Measurements from ENCODE around the gene SLC6A6.
A peak's percentile ranks its signal among the peaks of the same experiment; 100 is the strongest.
"Not testable (repeated sequence)": the region's sequence is repeated elsewhere in the genome, so short reads cannot be mapped to it uniquely, and the experiment has no call there.

Gene SLC6A6

DNA sequence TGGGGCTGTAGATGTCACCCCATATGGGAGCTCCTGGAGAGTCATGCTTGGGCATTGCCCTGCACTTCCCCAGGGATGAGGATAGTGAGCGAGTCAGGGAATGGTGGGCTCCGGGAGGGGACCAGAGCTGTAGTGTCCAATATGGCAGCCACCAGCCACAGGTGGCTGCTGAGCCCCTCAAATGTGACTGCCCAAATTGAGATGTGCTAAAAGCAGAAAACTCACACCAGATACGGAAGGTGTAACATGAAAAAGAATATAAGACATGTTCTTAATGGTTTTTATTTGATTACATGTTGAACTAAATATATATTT lies 106.1 kb downstream of the SLC6A6 start:
- no peak for DNase-seq (ENCODE audit: low read depth)

DNA sequence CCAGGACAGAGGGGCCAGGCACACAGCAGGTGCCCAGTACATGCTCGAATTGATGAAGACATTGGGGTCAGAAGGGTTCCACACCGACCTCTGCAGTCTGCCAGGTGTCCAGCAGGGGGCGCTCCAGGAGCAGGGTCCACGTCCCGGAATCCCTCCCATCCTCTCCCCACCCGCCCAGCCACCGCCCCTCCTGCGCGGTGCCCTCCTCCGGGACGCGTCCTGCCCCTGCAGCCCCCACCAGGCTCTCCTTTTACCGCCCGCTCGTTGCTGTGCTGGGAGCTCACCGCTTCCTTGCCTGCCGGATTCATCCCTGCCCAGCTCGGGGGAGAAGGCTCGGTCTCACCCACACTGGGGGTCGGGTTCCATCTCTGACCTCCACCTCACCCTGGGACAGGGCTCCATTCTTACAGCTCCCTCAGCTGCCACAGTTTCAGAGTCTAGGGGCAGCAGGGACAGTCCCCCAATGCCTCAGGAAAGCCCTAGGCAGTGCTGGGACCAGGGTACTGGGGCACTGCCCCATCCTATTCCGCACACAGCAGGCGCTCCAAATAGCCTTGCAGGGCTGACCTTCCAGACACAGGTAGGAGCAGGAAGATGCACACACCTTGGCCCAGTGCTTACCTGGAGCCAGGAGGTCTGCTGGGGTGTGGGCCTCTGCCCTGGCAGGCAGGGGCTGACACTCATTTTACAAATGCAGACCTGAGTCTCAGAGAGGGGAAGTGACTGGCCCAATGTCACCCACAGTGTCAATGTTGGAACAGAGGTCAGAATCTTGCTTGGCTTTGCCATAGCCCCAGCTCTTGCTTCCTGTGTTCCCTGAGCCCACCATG lies 106.8 kb downstream of the SLC6A6 start:
- DNase-seq (ENCODE audit: low read depth), result peak; percentile 42

DNA sequence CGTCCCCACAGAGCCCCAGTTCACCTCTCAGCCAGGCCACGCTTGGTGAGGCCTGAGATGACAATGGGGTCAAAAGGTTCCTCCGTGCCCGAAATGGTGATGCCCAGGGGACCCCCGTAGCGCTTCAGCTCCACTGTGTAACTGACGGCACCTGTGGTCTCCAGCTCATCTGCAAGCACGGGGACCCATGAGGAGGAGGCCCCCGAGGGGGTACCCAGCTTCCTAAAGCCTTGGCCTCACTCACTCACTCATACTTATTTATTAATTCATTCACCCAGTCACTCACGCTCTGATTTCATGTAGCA lies 107.3 kb downstream of the SLC6A6 start:
- DNase-seq (ENCODE audit: low read depth), result no peak

DNA sequence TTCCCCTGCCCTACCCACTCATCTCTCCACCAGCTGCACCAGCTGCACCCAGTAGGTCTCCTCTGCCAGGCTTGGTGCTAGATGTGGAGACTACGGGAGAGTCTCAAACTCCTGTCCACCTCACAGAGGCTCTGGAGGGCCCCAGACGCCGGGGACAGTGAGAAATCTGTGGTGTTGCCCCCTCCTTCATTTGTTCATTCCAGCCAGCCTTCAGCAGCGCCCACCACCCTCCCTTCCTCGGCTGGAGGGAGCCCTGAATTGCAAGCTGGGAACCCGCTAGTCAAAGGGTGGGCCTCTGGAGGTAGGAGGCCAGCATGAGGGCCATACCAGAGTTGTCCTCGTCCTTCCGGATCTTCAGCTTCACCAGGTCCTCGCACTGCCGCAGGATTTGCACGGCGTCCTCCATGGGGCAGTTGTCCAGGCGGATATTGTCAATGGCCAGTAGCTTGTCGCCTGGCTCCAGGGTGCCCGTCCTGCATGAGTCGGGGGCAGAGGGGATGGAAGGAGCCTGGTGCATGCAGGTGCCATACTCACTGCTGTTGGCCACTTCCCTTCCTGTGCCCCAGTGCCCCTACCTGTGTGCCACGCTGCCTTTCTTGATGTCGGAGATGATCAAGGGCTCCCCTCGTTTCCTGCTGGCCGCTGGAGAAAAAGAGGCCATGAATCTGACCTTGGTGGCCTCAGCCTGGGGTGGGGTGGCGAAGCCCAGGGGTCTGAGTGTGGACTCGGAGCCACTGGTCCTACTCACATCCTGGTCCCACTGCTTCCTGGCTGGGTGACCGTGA lies 108.6 kb downstream of the SLC6A6 start:
- DNase-seq (ENCODE audit: low read depth), result no peak

DNA sequence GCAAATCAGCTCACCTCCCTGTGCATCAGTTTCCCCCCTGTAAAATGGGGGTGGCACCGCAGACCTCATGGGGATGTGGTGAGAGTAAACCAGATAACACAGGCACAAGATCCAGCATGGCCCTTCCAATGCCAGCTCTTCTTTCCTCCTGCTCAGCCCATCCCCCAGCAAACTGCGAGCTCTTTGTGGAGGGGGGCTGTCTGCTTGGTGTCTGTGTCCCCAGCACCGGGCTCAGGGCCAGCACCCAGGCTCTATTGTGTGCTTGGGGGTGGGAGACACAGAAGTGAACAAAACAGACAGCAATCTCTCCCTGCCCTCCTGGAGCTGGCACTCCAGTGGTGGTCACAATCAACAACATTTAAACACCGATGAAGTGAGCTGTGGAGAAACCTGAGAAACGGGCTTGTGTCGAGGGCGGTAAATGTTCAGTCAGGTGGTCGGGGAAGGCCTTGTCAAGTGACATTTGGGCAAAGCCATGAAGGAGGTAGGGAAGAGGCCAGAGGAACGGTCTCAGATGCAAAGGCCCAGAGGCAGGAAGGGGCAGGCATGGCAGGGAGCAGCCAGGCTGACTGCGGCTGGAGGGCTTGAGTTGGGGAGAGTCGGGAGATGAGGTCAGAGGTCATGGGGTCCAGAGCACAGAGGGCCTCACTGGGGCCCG lies 109.3 kb downstream of the SLC6A6 start:
- DNase-seq (ENCODE audit: low read depth), result no peak

DNA sequence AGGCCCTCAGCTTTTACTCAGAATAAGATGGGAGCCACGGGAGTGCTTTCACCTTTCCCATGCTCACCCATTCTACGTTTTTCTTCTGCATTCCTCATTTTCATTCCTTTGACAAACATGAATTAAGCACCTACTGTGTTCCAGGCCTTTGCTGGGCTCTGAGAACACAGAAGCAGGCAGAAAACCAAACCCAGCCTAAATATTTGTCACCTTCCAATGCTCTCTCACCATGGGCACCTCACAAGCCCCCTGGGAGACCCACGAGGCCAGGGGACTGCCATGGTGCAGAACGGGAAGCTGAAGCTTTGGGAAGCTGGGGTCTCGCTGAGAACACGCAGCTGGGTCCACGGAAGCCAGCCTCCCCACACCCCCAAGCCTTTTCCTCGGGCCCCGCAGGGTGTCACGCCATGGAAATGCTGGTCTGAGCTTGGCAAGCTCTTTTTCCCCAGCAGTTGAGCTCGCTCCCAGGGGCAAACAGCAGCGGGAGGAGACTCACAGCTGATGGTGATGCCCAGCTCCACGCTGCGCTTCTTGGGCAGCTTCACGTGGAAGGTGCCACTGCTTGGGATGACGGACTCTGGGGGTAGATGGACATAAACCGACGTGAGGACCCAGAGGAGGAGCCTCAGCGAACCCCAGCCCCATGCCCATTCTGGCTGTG lies 110.0 kb downstream of the SLC6A6 start:
- no peak for DNase-seq (ENCODE audit: low read depth)

DNA sequence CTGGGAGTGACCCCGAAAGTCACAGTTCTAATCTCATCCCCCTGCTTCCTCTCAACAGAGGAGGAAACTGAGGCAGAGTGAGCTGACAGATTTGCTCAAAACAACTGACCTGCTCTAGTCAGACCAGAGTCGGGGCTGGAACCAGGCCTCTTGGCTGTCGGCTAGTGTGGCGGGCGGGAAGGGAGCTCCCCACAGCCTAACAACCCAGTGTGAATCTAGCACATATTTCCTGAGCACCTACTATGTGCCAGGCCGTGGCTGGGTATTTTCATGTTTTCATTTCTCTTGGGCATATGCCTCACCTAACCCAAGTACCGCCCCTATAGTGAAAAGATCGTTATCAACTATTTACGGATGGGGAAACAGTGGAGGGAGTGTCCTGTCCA lies 110.5 kb downstream of the SLC6A6 start:
- DNase-seq (ENCODE audit: low read depth), result no peak

DNA sequence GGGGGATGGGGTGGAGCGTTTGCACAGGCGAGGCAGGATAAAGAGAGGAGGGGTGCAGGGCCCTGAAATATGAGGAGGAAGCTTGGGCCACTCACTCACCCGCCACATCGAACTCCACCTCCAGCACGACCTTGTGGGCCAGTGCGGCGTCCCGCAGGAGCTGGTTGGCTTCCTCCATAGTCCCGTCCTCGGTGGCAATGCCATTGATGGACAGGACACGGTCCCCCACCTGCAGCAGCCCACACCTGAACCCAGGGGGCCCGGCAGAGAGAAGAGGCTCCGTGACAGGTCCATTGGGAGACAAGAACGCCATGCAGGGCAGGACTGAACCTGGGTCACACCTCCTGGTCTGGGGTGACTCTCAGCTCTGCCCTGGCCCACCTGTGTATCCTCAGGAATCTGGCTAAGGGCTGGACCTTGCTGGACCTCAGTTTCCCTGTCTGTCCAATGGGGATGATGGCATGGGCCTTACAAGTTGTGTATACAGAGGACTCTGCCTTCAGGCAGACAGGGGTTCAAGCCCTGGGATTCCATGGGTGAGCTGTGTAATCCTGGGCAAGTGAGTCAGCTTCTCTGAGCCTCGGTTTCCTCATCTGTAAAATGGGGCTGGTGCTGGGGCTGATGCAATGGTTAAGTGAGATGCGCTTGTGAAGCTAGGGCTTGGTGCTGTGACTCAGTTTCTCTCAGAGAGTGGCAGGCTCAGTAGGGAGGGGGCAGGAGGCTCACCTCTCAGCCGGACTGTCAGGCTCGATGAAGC lies 111.3 kb downstream of the SLC6A6 start:
- no peak for DNase-seq (ENCODE audit: low read depth)

DNA sequence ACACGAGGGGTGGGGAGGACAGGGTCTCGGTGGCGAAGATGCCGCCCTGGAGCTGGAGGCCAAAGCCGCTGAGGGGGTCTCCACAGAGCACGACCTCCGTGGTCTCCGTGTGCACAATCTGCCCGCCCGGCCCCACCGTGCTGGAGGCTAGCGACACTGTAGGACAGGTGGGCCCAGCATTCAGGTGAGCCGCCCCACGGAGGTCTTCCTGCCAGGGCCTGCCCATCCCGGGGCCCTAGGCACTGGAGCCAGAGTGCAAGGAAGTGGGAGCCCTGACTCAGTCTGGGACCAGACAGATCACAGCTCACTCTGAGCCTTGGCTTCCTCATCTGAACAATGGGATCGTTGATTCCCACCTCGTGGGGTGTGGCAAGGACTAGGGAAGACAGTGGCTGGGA lies 111.9 kb downstream of the SLC6A6 start:
- no peak for DNase-seq (ENCODE audit: low read depth)

DNA sequence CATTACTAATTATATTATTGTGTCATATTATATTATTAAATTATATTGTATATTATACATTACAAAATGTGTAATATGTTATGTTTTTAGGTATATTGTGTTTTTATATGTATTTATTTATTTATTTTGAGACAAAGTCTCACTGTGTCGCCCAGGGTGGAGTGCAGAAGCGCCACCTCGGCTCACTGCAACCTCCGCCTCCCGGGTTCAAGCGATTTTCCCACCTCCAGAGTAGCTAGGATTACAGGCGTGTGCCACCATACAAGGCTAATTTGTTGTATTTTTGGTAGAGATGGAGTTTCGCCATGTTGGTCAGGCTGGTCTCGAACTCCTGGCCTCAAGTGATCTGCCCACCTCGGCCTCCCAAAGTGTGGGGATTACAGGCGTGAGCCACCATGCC lies 113.1 kb downstream of the SLC6A6 start:
- not testable (repeated sequence) for DNase-seq (ENCODE audit: low read depth)

DNA sequence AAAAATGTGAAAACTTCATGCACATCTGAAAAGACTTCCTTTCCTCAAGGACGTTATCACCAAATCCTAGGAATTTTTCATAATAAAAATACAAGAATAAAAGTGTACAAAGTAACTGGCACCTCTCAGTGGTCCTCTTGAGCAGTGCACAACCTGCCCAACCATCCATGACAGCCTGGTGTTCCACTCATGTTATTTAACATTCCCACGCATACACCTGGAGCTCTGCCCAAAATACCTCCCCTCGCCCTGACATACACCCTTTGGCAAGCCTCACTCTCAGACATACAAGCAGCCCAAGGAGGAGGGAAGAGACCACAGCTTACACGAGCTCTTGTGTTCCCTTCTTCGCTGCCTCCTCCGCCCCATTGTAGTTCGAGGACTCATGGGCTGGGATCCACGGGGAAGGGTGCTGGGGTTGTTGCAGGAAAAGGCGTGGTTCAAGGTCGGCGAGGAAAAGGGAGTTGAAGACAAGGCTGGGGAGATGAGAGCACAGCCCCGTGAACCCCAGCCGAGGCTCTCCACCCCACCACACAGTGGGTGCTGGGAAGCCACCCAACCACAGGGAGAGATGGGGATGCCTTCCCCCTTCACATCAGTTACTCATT lies 114.4 kb downstream of the SLC6A6 start:
- DNase-seq (ENCODE audit: low read depth), result no peak

DNA sequence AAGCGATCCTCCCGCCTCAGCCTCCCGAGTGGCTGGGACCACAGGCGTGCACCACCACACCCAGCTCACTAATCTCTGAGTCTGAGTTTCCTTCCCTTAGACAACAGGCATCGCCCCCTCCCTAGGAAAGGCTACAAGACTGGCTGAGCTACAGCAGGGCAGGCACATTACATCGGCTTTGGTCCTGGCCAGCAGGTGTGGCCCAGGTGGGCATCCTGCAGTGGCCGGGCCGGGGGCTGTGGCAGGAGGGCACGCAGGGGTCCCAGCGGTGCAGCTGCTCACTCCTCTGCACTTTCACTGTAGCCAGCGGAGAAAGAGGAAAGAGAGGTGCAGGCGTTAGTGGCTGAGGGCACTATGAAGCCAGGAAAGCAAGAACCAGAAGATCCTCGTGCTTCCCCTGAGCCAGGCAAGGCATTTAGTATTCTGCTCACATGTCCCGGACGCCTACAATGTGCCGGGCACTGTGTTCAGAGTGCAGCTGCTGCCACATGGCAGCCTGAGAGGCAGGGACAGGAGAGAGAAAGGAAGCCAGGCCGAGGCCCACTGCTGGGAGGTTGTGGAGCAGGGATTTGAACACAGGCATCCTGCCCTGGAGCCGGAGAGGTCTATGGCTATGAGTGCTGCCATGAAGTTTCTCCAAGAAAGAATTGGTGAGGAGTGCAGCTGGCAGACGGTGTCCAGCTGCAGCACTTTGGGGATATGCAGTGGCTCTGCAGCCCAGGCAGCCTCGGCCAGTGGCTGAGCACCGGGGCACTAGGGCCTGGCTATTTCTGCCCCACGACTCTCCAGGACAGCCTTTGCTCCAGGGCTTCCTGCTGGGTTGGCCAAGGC lies 115.4 kb downstream of the SLC6A6 start:
- no peak for DNase-seq (ENCODE audit: low read depth)

DNA sequence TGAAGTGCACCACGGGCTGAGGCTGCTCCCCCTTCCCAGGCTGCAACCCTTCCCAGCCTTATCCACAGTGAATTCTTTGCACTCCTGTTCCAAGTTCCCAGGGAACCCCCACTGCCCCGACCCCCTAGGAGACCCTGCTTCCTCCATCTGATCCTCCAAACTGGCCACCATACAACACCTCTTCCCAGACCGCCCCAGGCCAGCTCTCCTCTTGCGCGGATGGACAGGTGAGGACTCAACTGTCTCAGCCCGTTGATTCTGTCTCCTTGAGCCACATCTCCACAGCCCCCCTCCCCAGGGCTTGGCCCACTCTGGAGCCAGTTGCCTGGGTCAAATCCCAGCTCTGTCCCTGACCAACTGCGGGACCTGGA lies 116.0 kb downstream of the SLC6A6 start:
- no peak for DNase-seq (ENCODE audit: low read depth)

DNA sequence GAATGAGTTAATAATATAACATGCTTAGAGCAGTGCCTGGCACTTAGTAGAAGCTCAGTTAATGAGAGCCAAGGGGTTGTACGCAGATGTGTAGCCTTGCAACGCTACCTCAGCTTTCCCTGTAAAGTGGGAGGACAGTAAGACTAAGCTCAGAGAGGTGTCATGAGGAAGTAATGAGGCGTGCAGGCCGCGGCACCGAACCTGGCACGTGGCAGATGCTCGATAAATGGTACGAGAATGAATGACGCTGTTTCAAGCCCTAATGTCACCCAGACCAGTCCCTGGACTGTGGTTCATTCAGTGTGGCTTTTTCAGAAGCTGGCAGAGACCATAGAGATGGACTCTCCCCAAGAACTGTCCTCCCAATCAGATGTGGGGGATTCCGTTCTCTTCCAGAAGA lies 116.5 kb downstream of the SLC6A6 start:
- no peak for DNase-seq (ENCODE audit: low read depth)

DNA sequence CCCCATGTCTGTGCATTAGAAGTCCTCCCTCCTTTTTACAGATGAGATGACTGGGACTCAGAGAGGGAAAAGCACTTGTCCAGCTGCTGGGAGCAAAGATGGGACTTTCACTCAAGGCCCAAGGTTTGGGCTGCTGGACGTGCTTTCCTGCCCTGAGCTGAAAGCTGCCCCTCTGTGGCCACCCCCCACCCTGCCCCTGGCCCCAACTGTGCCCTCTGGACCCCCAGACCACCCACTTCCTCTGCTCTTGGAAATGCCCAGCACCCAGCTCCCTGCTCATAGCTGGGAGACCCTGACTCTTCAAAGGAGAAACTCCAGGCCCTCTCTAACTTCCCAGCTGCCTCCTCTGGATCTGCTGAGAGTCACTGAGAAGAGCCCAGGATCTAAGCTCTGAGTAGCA lies 117.0 kb downstream of the SLC6A6 start:
- no peak for DNase-seq (ENCODE audit: low read depth)

DNA sequence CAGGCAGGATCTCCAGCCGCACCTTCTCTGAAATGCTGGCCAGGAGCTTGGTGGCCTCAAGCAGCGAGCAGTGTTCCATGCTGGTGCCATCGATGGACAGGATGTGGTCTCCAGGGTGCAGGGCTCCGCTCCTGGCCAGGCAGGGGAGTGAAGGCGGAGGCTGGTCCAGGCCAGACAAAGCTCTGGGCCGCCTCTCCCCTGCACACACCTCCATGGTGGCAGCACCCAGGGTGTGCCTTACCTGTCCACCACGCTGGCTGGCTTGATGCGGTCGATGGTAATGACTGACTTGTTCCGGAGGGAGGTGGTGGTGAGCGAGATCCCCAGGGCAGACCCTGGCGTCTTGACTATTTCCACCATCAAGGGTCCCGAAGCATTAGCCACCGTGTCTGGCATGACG lies 117.7 kb downstream of the SLC6A6 start:
- DNase-seq (ENCODE audit: low read depth), result no peak

DNA sequence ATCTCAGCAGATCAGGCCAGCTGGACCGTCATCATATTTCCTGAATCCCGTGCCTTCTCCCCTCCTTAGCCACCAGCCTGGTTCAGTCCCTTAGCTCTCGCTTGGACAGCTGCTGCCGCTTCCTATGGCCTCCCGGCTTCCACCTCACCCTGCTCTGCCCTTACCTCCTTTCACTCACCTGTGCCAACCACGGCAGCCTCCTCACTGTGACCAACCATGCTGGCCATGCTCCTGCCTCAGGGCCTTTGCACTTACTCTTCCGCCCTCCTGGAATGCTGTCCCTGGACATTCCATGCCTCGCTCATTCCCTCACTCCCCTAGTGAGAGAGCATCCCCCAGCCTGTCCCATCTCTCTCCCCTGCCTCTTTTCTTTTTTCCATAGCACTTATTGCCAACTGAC lies 118.6 kb downstream of the SLC6A6 start:
- no peak for DNase-seq (ENCODE audit: low read depth)

DNA sequence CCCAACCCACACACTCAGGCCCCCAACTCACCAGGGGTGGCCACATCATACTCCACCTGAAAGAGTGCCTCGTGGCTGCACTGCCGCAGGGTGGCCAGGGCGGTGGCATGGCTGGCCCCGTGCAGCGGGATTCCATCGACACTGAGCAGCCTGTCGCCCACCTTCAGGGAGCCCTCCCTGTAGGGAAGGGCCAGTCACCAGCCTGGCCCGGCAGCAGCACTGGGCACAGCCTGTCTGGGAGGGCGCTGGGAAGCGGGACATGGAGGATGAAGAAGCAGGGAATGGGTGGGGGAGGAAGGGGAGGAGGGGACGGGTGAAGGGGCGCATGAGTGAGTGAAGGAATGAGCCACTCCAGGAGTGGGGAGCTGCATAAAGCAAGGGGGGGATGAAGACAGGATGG lies 119.2 kb downstream of the SLC6A6 start:
- no peak for DNase-seq (ENCODE audit: low read depth)

DNA sequence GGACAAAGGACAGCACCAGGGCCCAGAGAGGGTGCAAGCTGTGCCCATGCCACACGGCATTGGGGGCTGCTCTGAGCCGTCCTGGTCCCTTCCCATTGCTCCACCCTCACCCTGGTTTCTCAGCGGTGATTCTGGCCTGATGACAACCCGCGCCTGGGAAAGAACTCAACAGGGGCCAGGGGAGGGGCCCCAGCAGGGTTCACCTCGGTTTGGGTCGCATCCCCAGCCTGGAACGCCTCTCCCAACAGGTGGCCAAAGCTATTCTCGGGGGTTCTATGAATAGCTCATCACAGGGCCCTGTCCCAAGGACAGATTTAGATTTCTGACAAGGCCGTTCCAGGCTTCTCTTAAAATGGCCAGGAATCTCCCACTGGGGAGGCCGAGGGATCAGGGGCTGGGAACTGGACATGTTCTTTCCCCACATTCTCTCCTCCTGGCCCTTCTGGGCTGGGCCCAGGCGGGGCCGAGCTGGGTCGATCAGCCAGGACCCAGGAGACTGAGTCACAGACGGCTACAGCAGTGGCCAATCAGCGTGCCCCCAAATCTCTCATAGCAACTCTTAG lies 119.8 kb downstream of the SLC6A6 start:
- no peak for DNase-seq (ENCODE audit: low read depth)

DNA sequence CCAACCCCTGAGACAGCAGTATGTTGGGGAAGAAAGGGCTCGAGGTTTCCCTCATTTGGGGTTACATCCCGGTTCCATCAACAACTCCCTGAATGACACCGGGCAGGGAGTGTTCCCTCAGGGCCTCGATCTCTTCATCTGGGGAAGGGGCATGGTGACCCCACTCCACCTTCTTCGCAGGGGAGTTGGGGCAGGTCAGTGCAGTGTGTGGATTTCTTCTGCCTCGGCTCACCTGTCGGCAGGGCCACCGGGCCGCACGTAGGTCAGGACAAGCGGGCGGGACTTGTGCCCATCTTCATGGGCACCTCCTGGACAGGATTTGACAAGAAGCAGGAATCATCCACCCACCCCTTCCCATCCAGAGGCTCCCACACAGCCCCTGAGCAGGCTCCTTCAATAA lies 120.4 kb downstream of the SLC6A6 start:
- DNase-seq (ENCODE audit: low read depth), result no peak

DNA sequence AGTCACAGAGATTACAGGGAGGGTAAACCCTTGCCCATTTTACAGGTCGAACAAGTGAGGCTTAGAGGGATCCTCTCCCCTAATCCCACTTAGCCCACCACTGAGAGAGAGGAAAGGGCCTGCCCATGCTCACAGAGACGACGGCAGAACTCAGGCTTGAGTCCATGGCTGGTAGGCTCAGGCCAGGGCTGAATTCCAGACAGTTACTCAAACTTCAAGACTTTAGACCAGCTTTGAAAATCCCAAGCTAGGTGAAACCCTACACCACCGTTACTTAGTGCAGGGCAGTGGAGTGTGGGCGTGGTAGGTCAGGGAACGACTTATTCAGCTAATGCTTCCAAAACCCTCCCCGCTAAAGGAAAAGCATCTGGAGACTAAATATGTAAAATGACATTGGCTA lies 121.4 kb downstream of the SLC6A6 start:
- peak; percentile 33 for DNase-seq (ENCODE audit: low read depth)
